ENCODE data around the gene PHACTR3. TPM values are rescaled to one million over a fixed set of nuclear protein-coding genes. Genes with fewer than 3 reads are reported as not detected.

Gene PHACTR3
- polyA plus RNA-seq, 2 of the 4 experiments (the other 2 are of a cell fraction) = not detected

DNA sequence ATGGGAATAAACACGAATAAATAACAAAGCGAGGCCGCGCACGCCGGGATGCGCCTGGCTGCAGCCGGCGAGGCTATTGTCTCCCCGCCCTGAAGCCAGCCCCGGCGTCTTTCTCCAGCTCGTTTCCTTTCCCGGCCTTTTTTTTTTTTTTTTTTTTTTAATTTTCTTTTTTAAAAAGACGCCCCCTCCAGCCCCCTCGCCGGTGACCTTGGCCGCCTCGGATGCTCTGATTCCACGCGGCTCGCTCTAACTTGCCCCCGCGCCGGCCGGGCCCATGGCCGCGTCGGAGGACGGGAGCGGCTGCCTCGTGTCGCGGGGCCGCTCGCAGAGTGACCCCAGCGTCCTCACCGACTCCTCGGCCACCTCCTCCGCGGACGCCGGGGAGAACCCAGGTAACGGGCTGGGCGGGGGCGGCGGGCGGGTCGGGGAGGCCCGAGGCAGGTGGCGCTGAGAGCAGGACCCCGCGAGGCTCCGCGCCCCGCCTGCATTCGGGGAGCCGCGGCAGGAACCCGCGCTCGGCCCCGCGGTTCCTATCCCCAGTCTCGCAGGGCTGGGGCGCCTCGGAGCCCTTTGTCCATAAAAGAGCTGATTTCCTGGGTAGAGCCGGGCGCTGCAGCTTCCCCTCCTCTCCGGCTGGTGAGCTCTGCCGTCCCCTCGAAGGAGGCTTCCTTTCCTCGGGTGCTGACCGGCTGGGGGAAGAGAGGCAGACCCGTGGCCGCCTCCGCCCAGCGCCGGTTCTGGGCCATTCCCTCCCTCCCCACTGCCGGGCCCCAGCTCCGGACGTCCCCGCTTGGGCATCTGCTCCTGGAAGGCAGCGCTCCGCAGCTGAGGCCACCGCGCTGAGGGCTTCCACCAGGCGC, 631 bp downstream of the PHACTR3 start:
- CTCF ChIA-PET = interaction anchor here (1.2 kb wide), 1 partner anchor 36 kb away, joined by 3 read pairs; no protein-coding TSS in a partner anchor
- peak overlapping the region; percentile 21; the same call in 1 of the 3 replicates for H3K4me3 ChIP-seq
- H3K4me2 ChIP-seq = peak overlapping the region; percentile 57
- DNase-seq (ENCODE audit: low read depth in 1 of 2, low spot score in 1 of 2) (no peak), FAIRE-seq (no peak), ATAC-seq (peak in 1 of 2 experiments; percentile 35; a peak in 2 of 6 replicates)
- no peaks in the 10 kb centered on the region for H3K9me3 ChIP-seq
- POLR2A ChIA-PET = no interaction called here
- no peaks in the 10 kb centered on the region for H3K4me1 ChIP-seq
- 24% methylated on average over 55 of the region's 88 CpGs for WGBS (ENCODE audit: missing lambda C conversion rate)
- no peak for TF ChIP-seq ZC3H11A (IDR thresholded peaks at IDR 0.05)
- no peak for TF ChIP-seq EHF (CRISPR knock-in tag; IDR thresholded peaks at IDR 0.05)
- no peak for TF ChIP-seq SREBF2 (IDR thresholded peaks at IDR 0.05)
- TF ChIP-seq, protein P1, sequence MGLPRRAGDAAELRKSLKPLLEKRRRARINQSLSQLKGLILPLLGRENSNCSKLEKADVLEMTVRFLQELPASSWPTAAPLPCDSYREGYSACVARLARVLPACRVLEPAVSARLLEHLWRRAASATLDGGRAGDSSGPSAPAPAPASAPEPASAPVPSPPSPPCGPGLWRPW (IDR thresholded peaks at IDR 0.05) = no peak
- no peak for TF ChIP-seq GATA3 (IDR thresholded peaks at IDR 0.05; ENCODE audit: borderline replicate concordance)
- no peak for TF ChIP-seq CEBPB (IDR thresholded peaks at IDR 0.05)
- no peak for TF ChIP-seq POLR2AphosphoS2 (conservative IDR thresholded peaks at IDR 0.05; ENCODE audit: low read length)
- no peak for TF ChIP-seq ZFP36 (IDR thresholded peaks at IDR 0.05; ENCODE audit: borderline replicate concordance, partially characterized antibody)
- no peak overlapping the region for H3K27ac ChIP-seq

DNA sequence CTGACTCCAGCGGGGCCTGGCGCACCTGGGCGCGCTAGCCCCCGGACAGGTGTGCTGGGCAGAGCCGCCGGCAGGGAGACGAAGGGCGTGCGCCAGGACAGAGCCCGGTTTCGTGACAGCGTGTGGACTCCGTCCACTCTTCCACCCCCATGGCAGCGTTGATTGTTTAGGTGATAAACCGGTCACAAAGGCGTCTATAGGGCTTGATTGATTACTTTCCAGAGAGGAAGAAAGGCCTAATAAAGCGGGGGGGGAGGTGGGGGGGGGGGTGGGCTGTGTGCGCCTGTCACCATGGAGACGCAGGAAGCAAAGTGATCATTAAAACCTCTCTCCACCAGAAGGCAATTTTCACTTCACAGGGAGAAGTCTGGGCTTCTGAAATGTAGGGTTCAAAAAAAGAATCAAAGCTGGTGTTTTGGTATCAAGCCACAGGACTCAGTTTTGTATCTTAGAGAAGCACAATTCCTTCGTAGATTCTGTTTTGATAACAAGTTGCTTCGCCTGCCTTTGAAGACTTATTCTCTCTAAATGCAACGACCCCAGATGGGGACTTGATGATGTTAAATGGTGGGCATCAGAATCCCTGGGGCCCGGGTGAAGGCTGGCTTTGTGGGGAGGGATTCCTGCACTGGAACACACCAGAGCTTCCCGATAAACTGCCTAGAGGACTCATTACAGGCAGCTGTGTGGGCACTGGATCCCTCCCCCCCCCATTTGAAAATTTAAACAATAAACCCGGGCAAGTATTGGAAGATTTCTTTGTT, 1.4 kb downstream of the PHACTR3 start:
- CTCF ChIA-PET = interaction anchor here (1.2 kb wide), 1 partner anchor 35 kb away, joined by 3 read pairs; no protein-coding TSS in a partner anchor
- ATAC-seq (no peak), DNase-seq (ENCODE audit: low read depth in 1 of 2, low spot score in 1 of 2) (no peak), FAIRE-seq (no peak)
- H3K4me2 ChIP-seq = no peak overlapping the region
- no peak overlapping the region; the same call in 2 of the 3 replicates for H3K4me3 ChIP-seq
- H3K9me3 ChIP-seq = no peaks in the 10 kb centered on the region; the same call in 2 of the 3 replicates
- no peak for TF ChIP-seq PHF8 (IDR thresholded peaks at IDR 0.05; ENCODE audit: borderline replicate concordance, low read depth)
- TF ChIP-seq RAD21 (conservative IDR thresholded peaks at IDR 0.05 in 1 of 2, IDR thresholded peaks at IDR 0.05 in 1 of 2) = no peak
- no peak for TF ChIP-seq NR3C1 (IDR thresholded peaks at IDR 0.05)
- no peaks in the 10 kb centered on the region for H3K4me1 ChIP-seq
- WGBS (ENCODE audit: missing lambda C conversion rate) = 50% methylated on average over 24 of the region's 26 CpGs
- POLR2A ChIA-PET = interaction anchor here (0.7 kb wide), 1 partner anchor 757 kb away, joined by 3 read pairs; no protein-coding TSS in a partner anchor
- H3K27ac ChIP-seq = no peak overlapping the region

DNA sequence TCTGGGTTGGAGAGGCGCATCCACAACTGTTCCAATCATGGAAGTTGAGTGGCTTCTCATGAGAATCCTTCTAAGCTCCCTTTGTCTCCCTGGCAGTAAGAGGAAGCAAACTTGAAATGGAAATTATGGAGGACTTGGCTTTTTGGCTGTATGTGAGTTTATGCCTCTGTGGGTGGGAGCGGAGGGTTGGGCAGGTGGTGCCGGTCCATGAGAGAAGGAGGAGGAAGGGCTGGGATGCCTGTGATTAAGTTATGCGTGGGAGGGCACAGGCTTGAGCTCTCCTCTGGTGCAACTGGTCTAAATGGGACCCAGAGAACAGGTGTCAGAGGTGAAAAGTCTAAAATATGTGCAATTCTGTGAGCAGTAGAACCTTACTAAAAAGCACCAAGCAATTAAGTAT, 2.2 kb downstream of the PHACTR3 start:
- DNase-seq (ENCODE audit: low read depth in 1 of 2, low spot score in 1 of 2) (no peak), ATAC-seq (no peak), FAIRE-seq (no peak)
- CTCF ChIA-PET = interaction anchor here (1.2 kb wide), 1 partner anchor 34 kb away, joined by 3 read pairs; no protein-coding TSS in a partner anchor
- Histone ChIP-seq H3K4me1 (no peaks in the 10 kb centered on the region), H3K9me3 (no peaks in the 10 kb centered on the region; the same call in 2 of the 3 replicates), H3K4me2 (no peak overlapping the region), H3K4me3 (no peak overlapping the region), H3K27ac (no peak overlapping the region)
- WGBS (ENCODE audit: missing lambda C conversion rate) = 55% methylated on average over 4 of the region's 4 CpGs
- POLR2A ChIA-PET = no interaction called here
- TF ChIP-seq, protein P2, sequence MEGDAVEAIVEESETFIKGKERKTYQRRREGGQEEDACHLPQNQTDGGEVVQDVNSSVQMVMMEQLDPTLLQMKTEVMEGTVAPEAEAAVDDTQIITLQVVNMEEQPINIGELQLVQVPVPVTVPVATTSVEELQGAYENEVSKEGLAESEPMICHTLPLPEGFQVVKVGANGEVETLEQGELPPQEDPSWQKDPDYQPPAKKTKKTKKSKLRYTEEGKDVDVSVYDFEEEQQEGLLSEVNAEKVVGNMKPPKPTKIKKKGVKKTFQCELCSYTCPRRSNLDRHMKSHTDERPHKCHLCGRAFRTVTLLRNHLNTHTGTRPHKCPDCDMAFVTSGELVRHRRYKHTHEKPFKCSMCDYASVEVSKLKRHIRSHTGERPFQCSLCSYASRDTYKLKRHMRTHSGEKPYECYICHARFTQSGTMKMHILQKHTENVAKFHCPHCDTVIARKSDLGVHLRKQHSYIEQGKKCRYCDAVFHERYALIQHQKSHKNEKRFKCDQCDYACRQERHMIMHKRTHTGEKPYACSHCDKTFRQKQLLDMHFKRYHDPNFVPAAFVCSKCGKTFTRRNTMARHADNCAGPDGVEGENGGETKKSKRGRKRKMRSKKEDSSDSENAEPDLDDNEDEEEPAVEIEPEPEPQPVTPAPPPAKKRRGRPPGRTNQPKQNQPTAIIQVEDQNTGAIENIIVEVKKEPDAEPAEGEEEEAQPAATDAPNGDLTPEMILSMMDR (IDR thresholded peaks at IDR 0.05) = no peak
- no peak for TF ChIP-seq ESRRA (IDR thresholded peaks at IDR 0.05; ENCODE audit: borderline replicate concordance, low read length)
- TF ChIP-seq HOXB13 (CRISPR knock-in tag; IDR thresholded peaks at IDR 0.05; ENCODE audit: low read depth) = no peak
- TF ChIP-seq GATA3 (IDR thresholded peaks at IDR 0.05; ENCODE audit: borderline replicate concordance) = no peak
- no peak for TF ChIP-seq BHLHE40 (IDR thresholded peaks at IDR 0.05; ENCODE audit: low read depth, low read length)
- no peak for TF ChIP-seq FOXS1 (CRISPR knock-in tag; IDR thresholded peaks at IDR 0.05)
- TF ChIP-seq PHF8 (IDR thresholded peaks at IDR 0.05; ENCODE audit: borderline replicate concordance, low read depth) = no peak

Data from A549 (cell line).